ENCODE measurements around the gene GRIK1.

DNA sequence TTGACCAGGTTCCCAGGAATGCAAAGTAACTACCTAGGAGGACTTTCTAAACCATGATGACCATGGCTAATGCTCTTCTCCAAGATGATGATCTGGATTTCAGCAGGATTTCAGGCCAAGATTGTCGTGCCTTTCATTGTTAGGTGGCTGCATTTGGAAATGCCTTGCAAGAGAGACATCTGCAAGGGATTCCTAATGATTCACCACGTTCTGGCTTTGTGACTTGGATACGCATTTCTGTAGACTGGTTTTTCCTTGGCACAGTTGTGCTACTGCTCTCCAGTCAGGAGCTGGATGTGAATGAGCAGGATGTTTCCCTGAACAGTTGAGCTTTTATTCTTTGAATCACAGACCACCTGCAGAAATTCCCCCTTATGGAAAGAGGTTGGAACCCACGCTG lies 428.7 kb downstream of the GRIK1 start:
- TF ChIP-seq, protein P1, sequence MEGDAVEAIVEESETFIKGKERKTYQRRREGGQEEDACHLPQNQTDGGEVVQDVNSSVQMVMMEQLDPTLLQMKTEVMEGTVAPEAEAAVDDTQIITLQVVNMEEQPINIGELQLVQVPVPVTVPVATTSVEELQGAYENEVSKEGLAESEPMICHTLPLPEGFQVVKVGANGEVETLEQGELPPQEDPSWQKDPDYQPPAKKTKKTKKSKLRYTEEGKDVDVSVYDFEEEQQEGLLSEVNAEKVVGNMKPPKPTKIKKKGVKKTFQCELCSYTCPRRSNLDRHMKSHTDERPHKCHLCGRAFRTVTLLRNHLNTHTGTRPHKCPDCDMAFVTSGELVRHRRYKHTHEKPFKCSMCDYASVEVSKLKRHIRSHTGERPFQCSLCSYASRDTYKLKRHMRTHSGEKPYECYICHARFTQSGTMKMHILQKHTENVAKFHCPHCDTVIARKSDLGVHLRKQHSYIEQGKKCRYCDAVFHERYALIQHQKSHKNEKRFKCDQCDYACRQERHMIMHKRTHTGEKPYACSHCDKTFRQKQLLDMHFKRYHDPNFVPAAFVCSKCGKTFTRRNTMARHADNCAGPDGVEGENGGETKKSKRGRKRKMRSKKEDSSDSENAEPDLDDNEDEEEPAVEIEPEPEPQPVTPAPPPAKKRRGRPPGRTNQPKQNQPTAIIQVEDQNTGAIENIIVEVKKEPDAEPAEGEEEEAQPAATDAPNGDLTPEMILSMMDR (IDR thresholded peaks at IDR 0.05; ENCODE audit: borderline replicate concordance, extremely low read depth, low read length, poor library complexity, severe bottlenecking): no peak
- no peak for TF ChIP-seq EZH2 (IDR thresholded peaks at IDR 0.05; ENCODE audit: borderline replicate concordance, low read depth, low read length, severe bottlenecking)
